Effector CD8-positive, alpha-beta T cell (primary cell): ENCODE results near the gene UQCR10.
A peak's percentile ranks its signal among the peaks of the same experiment; 100 is the strongest.

ENCODE experiments used
- DNase-seq: peaks from one replicate; lab custom pipeline; 2025; lab: John Stamatoyannopoulos, UW
- total RNA-seq, 4 experiments: gene quantifications; one replicate each; lab custom pipeline; 2026; lab: John Stamatoyannopoulos, UW

The UQCR10 gene
- 28.3 to 44.7 (median 38.1) reads per million in 4 experiments for total RNA-seq

- peak; percentile 87 for DNase-seq
Measured at GRCh38 chr22:29767171-29768051, at the start of gene UQCR10. TSS of gene UQCR10 (plus strand) at chr22:29767369. CDS start at chr22:29767399, 30 bp downstream.

GRCh38 chr22:29717789-29718188 is 49.4 kb upstream of the UQCR10 start:
- DNase-seq = no peak

GRCh38 chr22:29718949-29719898 is 47.9 kb upstream of the UQCR10 start:
- DNase-seq = no peak

GRCh38 chr22:29719899-29720645 is 47.1 kb upstream of the UQCR10 start, which contains the start of gene CABP7:
TSS of gene CABP7 (plus strand) at chr22:29720003. CDS start at chr22:29720425, 422 bp downstream.
- DNase-seq = no peak

- no peak for DNase-seq
Measured at GRCh38 chr22:29720811-29721323, 46.3 kb upstream of the UQCR10 start.

GRCh38 chr22:29722151-29722550 is 45.0 kb upstream of the UQCR10 start:
- DNase-seq = no peak

GRCh38 chr22:29722587-29722986 is 44.6 kb upstream of the UQCR10 start:
- no peak for DNase-seq

GRCh38 chr22:29723766-29724165 is 43.4 kb upstream of the UQCR10 start:
- DNase-seq = no peak

GRCh38 chr22:29724843-29725242 is 42.3 kb upstream of the UQCR10 start:
- no peak for DNase-seq

- DNase-seq = no peak
Measured at GRCh38 chr22:29726106-29726505, 41.1 kb upstream of the UQCR10 start.

- DNase-seq = no peak
Measured at GRCh38 chr22:29726512-29727130, 40.5 kb upstream of the UQCR10 start.

- DNase-seq = no peak
Measured at GRCh38 chr22:29727131-29727523, 40.0 kb upstream of the UQCR10 start.

- DNase-seq = no peak
Measured at GRCh38 chr22:29729161-29729560, 38.0 kb upstream of the UQCR10 start.

- DNase-seq = no peak
Measured at GRCh38 chr22:29731058-29731850, 35.9 kb upstream of the UQCR10 start.

- DNase-seq = no peak
Measured at GRCh38 chr22:29732883-29733282, 34.3 kb upstream of the UQCR10 start.

- no peak for DNase-seq
Measured at GRCh38 chr22:29733362-29734201, 33.6 kb upstream of the UQCR10 start.

GRCh38 chr22:29734406-29734805 is 32.8 kb upstream of the UQCR10 start:
- no peak for DNase-seq

- DNase-seq = no peak
Measured at GRCh38 chr22:29734838-29735237, 32.3 kb upstream of the UQCR10 start.

GRCh38 chr22:29735416-29735815 is 31.8 kb upstream of the UQCR10 start:
- DNase-seq = no peak
